IMR-90 (cell line): ENCODE results near the gene NEAT1. TPM values are rescaled to one million over a fixed set of nuclear protein-coding genes. Genes with fewer than 3 reads are reported as not detected.

ENCODE experiments used
- ATAC-seq: fragments of 200-7000 bp; cut with Tn5 transposase; 2 replicates; pipeline ENCODE4 v1.9.1; 2020; ENCODE audit warnings: low read depth, mild to moderate bottlenecking, moderate library complexity
- BruUV-seq: library from RNA; stranded (reverse); fragments of 400-500 nt; replicated peaks from 2 replicates; lab custom pipeline; 2021; lab: Mats Ljungman, UMichigan
- CTCF ChIA-PET: fragments of 300-600 bp; formaldehyde crosslinking; extraction: SDS; loops from one replicate; lab custom pipeline; 2021; ENCODE audit warnings: antibody characterized with exemption; lab: Yijun Ruan, JAX
- POLR2A ChIA-PET: fragments of 300-600 bp; sonication (Branson Sonifier 250); formaldehyde crosslinking; loops from one replicate; lab custom pipeline; 2022; ENCODE audit warnings: antibody characterized with exemption; ENCODE audit not compliant: unreplicated experiment; lab: Charles Lee
- DNase-seq: peaks from one replicate; pipeline ENCODE4 v3.0.0; 2013
- H2AFZ ChIP-seq: replicated peaks from 2 replicates; pipeline ENCODE3; 2013; ENCODE audit warnings: low read length, mild to moderate bottlenecking; ENCODE audit not compliant: poor library complexity
- H2AK5ac ChIP-seq: 2 replicates; pipeline ENCODE4 v1.6.1; 2013; ENCODE audit warnings: low read depth, low read length, inconsistent platforms
- H2AK9ac ChIP-seq: replicated peaks from 2 replicates; pipeline ENCODE3; 2013; ENCODE audit warnings: mild to moderate bottlenecking, low read depth, low read length, moderate library complexity; ENCODE audit not compliant: poor library complexity
- H2BK120ac ChIP-seq: 2 replicates; pipeline ENCODE4 v1.6.1; 2013; ENCODE audit warnings: low read depth, low read length, inconsistent platforms
- H2BK15ac ChIP-seq: 3 replicates; pipeline ENCODE4 v1.6.1; 2013; ENCODE audit warnings: low read depth, low read length, inconsistent platforms
- H2BK20ac ChIP-seq: 2 replicates; pipeline ENCODE4 v1.6.1; 2013; ENCODE audit warnings: low read depth, mild to moderate bottlenecking, inconsistent platforms, low read length, moderate library complexity
- H2BK5ac ChIP-seq: 2 replicates; pipeline ENCODE4 v1.6.1; 2013; ENCODE audit warnings: mild to moderate bottlenecking, low read depth, low read length, inconsistent platforms; ENCODE audit not compliant: poor library complexity, severe bottlenecking
- H3K14ac ChIP-seq: replicated peaks from 2 replicates; pipeline ENCODE4 v1.6.1; 2013; ENCODE audit warnings: low read depth, low read length, inconsistent platforms
- H3K18ac ChIP-seq: 2 replicates; pipeline ENCODE4 v1.6.1; 2013; ENCODE audit warnings: low read depth, low read length, control low read depth
- H3K23ac ChIP-seq: 2 replicates; pipeline ENCODE4 v1.6.1; 2013; ENCODE audit warnings: low read depth, low read length, inconsistent platforms
- H3K27ac ChIP-seq: 2 replicates; pipeline ENCODE4 v1.5.1; 2013; ENCODE audit warnings: mild to moderate bottlenecking, control low read depth, low read length; ENCODE audit not compliant: insufficient read depth
- H3K27me3 ChIP-seq: 2 replicates; pipeline ENCODE4 v1.6.1; 2013; ENCODE audit warnings: low read length; ENCODE audit not compliant: control insufficient read depth, insufficient read depth
- H3K36me3 ChIP-seq: 2 replicates; pipeline ENCODE4 v1.6.1; 2013; ENCODE audit warnings: low read length, mixed read lengths; ENCODE audit not compliant: control insufficient read depth, insufficient read depth
- H3K4ac ChIP-seq: 2 replicates; pipeline ENCODE4 v1.6.1; 2013; ENCODE audit warnings: low read depth, low read length, inconsistent platforms
- H3K4me1 ChIP-seq: 2 replicates; pipeline ENCODE4 v1.6.1; 2013; ENCODE audit warnings: low read length, mixed read lengths; ENCODE audit not compliant: control insufficient read depth, insufficient read depth
- H3K4me2 ChIP-seq: 2 replicates; pipeline ENCODE4 v1.6.1; 2013; ENCODE audit warnings: low read depth, mild to moderate bottlenecking, control low read depth, low read length, moderate library complexity
- H3K4me3 ChIP-seq: 2 replicates; pipeline ENCODE4 v1.5.1; 2013; ENCODE audit warnings: low read depth, mild to moderate bottlenecking, control low read depth, low read length, moderate library complexity; ENCODE audit not compliant: insufficient read depth
- H3K56ac ChIP-seq: 2 replicates; pipeline ENCODE4 v1.6.1; 2013; ENCODE audit warnings: low read length, inconsistent platforms; ENCODE audit not compliant: insufficient read depth; ENCODE audit errors: extremely low read depth
- H3K79me1 ChIP-seq, 2 experiments: 2 replicates each; pipeline ENCODE4 v1.6.1; 2013; ENCODE audit warnings: low read length in 2 of 2, inconsistent platforms in 1 of 2, low read depth in 1 of 2
- H3K9ac ChIP-seq: 2 replicates; pipeline ENCODE4 v1.6.1; 2013; ENCODE audit warnings: low read depth, low read length, control low read depth
- H3K9me1 ChIP-seq: 2 replicates; pipeline ENCODE4 v1.6.1; 2013; ENCODE audit warnings: low read length, inconsistent platforms; ENCODE audit not compliant: insufficient read depth
- H3K9me3 ChIP-seq: 2 replicates; pipeline ENCODE4 v1.6.1; 2013; ENCODE audit warnings: low read length; ENCODE audit not compliant: control insufficient read depth, insufficient read depth
- H4K20me1 ChIP-seq: 2 replicates; pipeline ENCODE4 v1.6.1; 2013; ENCODE audit warnings: low read length, inconsistent platforms; ENCODE audit not compliant: insufficient read depth
- H4K5ac ChIP-seq: 2 replicates; pipeline ENCODE4 v1.6.1; 2013; ENCODE audit warnings: mild to moderate bottlenecking, low read depth, low read length, control low read depth
- H4K8ac ChIP-seq, 2 experiments: 2 replicates each; pipeline ENCODE4 v1.6.1; 2013; ENCODE audit warnings: low read depth in 2 of 2, low read length in 2 of 2, control low read depth in 1 of 2, inconsistent platforms in 1 of 2
- H4K91ac ChIP-seq: 2 replicates; pipeline ENCODE4 v1.6.1; 2013; ENCODE audit warnings: low read depth, low read length, inconsistent platforms; ENCODE audit not compliant: insufficient read depth
- BHLHE40 ChIP-seq: fragments of 150-350 bp; IDR thresholded peaks from 2 replicates; pipeline ENCODE4 v1.6.1; 2016; ENCODE audit warnings: mild to moderate bottlenecking, low read depth, low read length
- CEBPB ChIP-seq: IDR thresholded peaks from 2 replicates; pipeline ENCODE4 v1.6.1; 2012; ENCODE audit warnings: low read depth, low read length, improper control_type of control experiment
- CHD1 ChIP-seq: IDR thresholded peaks from 2 replicates; pipeline ENCODE4 v1.6.1; 2012; ENCODE audit warnings: low read depth, low read length, improper control_type of control experiment
- CTCF ChIP-seq: conservative IDR thresholded peaks from 2 replicates; pipeline ENCODE4 v1.5.1; 2012; ENCODE audit warnings: mild to moderate bottlenecking, low read depth, low read length, improper control_type of control experiment
- ELK1 ChIP-seq: fragments of 150-350 bp; IDR thresholded peaks from 2 replicates; pipeline ENCODE4 v1.6.1; 2016; ENCODE audit warnings: low read depth, mild to moderate bottlenecking, low read length, moderate library complexity, borderline replicate concordance
- FOS ChIP-seq: fragments of 150-350 bp; IDR thresholded peaks from 2 replicates; pipeline ENCODE4 v1.6.1; 2016; ENCODE audit warnings: low read depth, low read length
- MAFK ChIP-seq: IDR thresholded peaks from 2 replicates; pipeline ENCODE4 v1.6.1; 2012; ENCODE audit warnings: low read depth, low read length, improper control_type of control experiment
- MAZ ChIP-seq: IDR thresholded peaks from 2 replicates; pipeline ENCODE4 v1.6.1; 2012; ENCODE audit warnings: low read depth, mild to moderate bottlenecking, low read length, improper control_type of control experiment, moderate library complexity, borderline replicate concordance
- MXI1 ChIP-seq: IDR thresholded peaks from 2 replicates; pipeline ENCODE4 v1.6.1; 2012; ENCODE audit warnings: low read depth, mild to moderate bottlenecking, low read length, moderate library complexity, borderline replicate concordance
- NFE2L2 ChIP-seq: fragments of 150-350 bp; IDR thresholded peaks from 2 replicates; pipeline ENCODE4 v1.6.1; 2016; ENCODE audit warnings: low read depth, mild to moderate bottlenecking, low read length
- POLR2A ChIP-seq: IDR thresholded peaks from 2 replicates; pipeline ENCODE4 v1.6.1; 2012; ENCODE audit warnings: mild to moderate bottlenecking, low read depth, low read length
- RAD21 ChIP-seq: IDR thresholded peaks from 2 replicates; pipeline ENCODE4 v1.6.1; 2012; ENCODE audit warnings: low read length, improper control_type of control experiment
- RCOR1 ChIP-seq: IDR thresholded peaks from 2 replicates; pipeline ENCODE4 v1.6.1; 2012; ENCODE audit warnings: mild to moderate bottlenecking, low read length, improper control_type of control experiment; ENCODE audit not compliant: insufficient replicate concordance
- RFX5 ChIP-seq: IDR thresholded peaks from 2 replicates; pipeline ENCODE4 v1.8.0; 2012; ENCODE audit warnings: low read depth, mild to moderate bottlenecking, low read length, moderate library complexity
- SMC3 ChIP-seq: fragments of 150-350 bp; IDR thresholded peaks from 2 replicates; pipeline ENCODE4 v1.6.1; 2016; ENCODE audit warnings: low read depth, mild to moderate bottlenecking, antibody characterized with exemption, low read length, moderate library complexity
- USF2 ChIP-seq: fragments of 150-350 bp; IDR thresholded peaks from 2 replicates; pipeline ENCODE4 v1.6.1; 2017; ENCODE audit warnings: mild to moderate bottlenecking, antibody characterized with exemption, low read length, low read depth
- WGBS, 2 experiments: methylation state at CpG; one replicate each; pipeline versions ENCODE4 v1.1.5 to v1.1.7; 2013; ENCODE audit warnings: missing lambda C conversion rate in 2 of 2; ENCODE audit not compliant: insufficient read length in 1 of 2; ENCODE audit errors: extremely low coverage in 2 of 2; 5-methylcytosine and 5-hydroxymethylcytosine counted together
- dilution Hi-C: fragments of 300-500 bp; cut with HindIII; formaldehyde crosslinking; loops from one replicate; pipeline ENCODE4 v1.14.3; 2018; ENCODE audit warnings: low sequenced_read_pairs; ENCODE audit not compliant: unreplicated experiment
- in situ Hi-C: fragments of 300-500 bp; cut with MboI; formaldehyde crosslinking; loops from 3 replicates; pipeline ENCODE4 v1.14.3; 2019; ENCODE audit warnings: low sequenced_read_pairs, inconsistent platforms, mixed read lengths
- intact Hi-C: fragments of 100-400 bp; cut with micrococcal nuclease; formaldehyde crosslinking; loops from 2 replicates; pipeline ENCODE4 v1.10.0; 2022
- polyA plus RNA-seq, 3 experiments: library from polyadenylated mRNA; depleted of rRNA; stranded (reverse); fragments of >200 nt; gene quantifications; 2 replicates each; pipeline ENCODE4 v1.2.3, GENCODE V29; 2012; ENCODE audit warnings: low replicate concordance in 1 of 3
- total RNA-seq: library from RNA; depleted of rRNA; stranded (reverse); fragments of >200 nt; gene quantifications from 2 replicates; pipeline ENCODE4 v1.2.3, GENCODE V29; 2012

NEAT1 gene
- total and polyA plus RNA-seq, 2 of the 4 experiments (the other 2 are of a cell fraction), result 30.1 to 114 TPM

- Histone ChIP-seq H2AK5ac (no peak overlapping the region), H3K18ac (no peak overlapping the region), H3K14ac (no peak overlapping the region), H4K5ac (no peak overlapping the region), H2BK15ac (no peak overlapping the region), H4K20me1 (peaks cover 7% of the 10 kb centered on the region), H3K79me1 (peaks cover 4 to 42% of the 10 kb centered on the region in 2 experiments; a peak in 3 of 4 replicates), H2BK5ac (no peak overlapping the region), H2BK120ac (no peak overlapping the region), H3K27ac (no peak overlapping the region), H4K91ac (no peak overlapping the region), H3K4me3 (no peak overlapping the region), H3K4me1 (no peaks in the 10 kb centered on the region), H3K9ac (no peak overlapping the region), H3K56ac (no peak overlapping the region), H3K9me1 (no peaks in the 10 kb centered on the region; the same call in 1 of the 2 replicates), H3K4ac (no peak overlapping the region), H3K36me3 (peaks cover 58% of the 10 kb centered on the region), H3K9me3 (no peaks in the 10 kb centered on the region), H3K23ac (no peak overlapping the region), H2AK9ac (no peak overlapping the region), H3K4me2 (no peak overlapping the region), H2BK20ac (no peak overlapping the region), H4K8ac (no peak overlapping the region), H3K27me3 (no peaks in the 10 kb centered on the region), H2AFZ (no peak overlapping the region)
- 95% methylated on average over 12 of the region's 13 CpGs; no CpG with 5 or more reads in 1 of the 2 experiments for WGBS, 2 experiments
- DNase-seq (no peak), ATAC-seq (no peak)
- TF ChIP-seq BHLHE40 (no peak), MAFK (no peak), RFX5 (no peak), POLR2A (no peak), RCOR1 (no peak), CTCF (no peak), CEBPB (no peak), USF2 (no peak), RAD21 (no peak), ELK1 (no peak), FOS (no peak), NFE2L2 (no peak), CHD1 (no peak), SMC3 (no peak), MAZ (no peak), MXI1 (no peak)
- ChIA-PET CTCF (interaction anchor here (0.7 kb wide), 1 partner anchor 10 kb away, joined by 7 read pairs; no protein-coding TSS in a partner anchor), POLR2A (no interaction called here)
- dilution Hi-C loops, result no loop called here
- no TSS peak for BruUV-seq
- intact Hi-C loops, result no loop called here
- in situ Hi-C loops, result no loop called here
Measured at GRCh38 chr11:65399249-65399648, 23.3 kb upstream of the NEAT1 start.
